Ishikawa (cell line): ENCODE results near the gene TMA7.

Source experiments
- CEBPB ChIP-seq: IDR thresholded peaks from 2 replicates; pipeline ENCODE4 v1.6.1; 2012
- CREB1 ChIP-seq: IDR thresholded peaks from 2 replicates; pipeline ENCODE4 v1.6.1; 2012; ENCODE audit warnings: low read depth
- EGR1 ChIP-seq: IDR thresholded peaks from 2 replicates; pipeline ENCODE4 v1.6.1; 2012
- EP300 ChIP-seq: IDR thresholded peaks from 2 replicates; pipeline ENCODE4 v1.6.1; 2012; ENCODE audit warnings: borderline replicate concordance
- FOXM1 ChIP-seq: IDR thresholded peaks from 2 replicates; pipeline ENCODE4 v1.6.1; 2012; ENCODE audit warnings: low read depth, borderline replicate concordance
- MAX ChIP-seq: IDR thresholded peaks from 2 replicates; pipeline ENCODE4 v1.6.1; 2012
- NFIC ChIP-seq: IDR thresholded peaks from 2 replicates; pipeline ENCODE4 v1.6.1; 2012
- RAD21 ChIP-seq: IDR thresholded peaks from 2 replicates; pipeline ENCODE4 v1.6.1; 2012; ENCODE audit warnings: low read depth
- REST ChIP-seq: IDR thresholded peaks from 2 replicates; pipeline ENCODE4 v1.6.1; 2012; ENCODE audit warnings: low read depth, mild to moderate bottlenecking
- TAF1 ChIP-seq: IDR thresholded peaks from 2 replicates; pipeline ENCODE4 v1.6.1; 2012; ENCODE audit warnings: low read depth, mild to moderate bottlenecking
- TCF12 ChIP-seq: IDR thresholded peaks from 2 replicates; pipeline ENCODE4 v1.6.1; 2012; ENCODE audit warnings: low read depth
- TEAD4 ChIP-seq: IDR thresholded peaks from 2 replicates; pipeline ENCODE4 v1.6.1; 2012
- USF1 ChIP-seq: IDR thresholded peaks from 2 replicates; pipeline ENCODE4 v1.6.1; 2012
- YY1 ChIP-seq: IDR thresholded peaks from 2 replicates; pipeline ENCODE4 v1.6.1; 2012; ENCODE audit warnings: low read depth
- ZBTB7A ChIP-seq: IDR thresholded peaks from 2 replicates; pipeline ENCODE4 v1.6.1; 2012; ENCODE audit warnings: low read depth

TMA7 gene

GRCh38 chr3:48465531-48466378, 25.7 kb downstream of the TMA7 start:
- TF ChIP-seq ZBTB7A (peak; percentile 68), RAD21 (peak; percentile 87), CREB1 (no peak), EP300 (peak; percentile 57; the same call in 1 of the 2 replicates), TAF1 (no peak), TEAD4 (no peak), TCF12 (peak; percentile 66; the same call in 1 of the 2 replicates), CEBPB (no peak), FOXM1 (no peak), MAX (peak; percentile 88), USF1 (peak; percentile 89), REST (no peak), NFIC (peak; percentile 81), YY1 (peak; percentile 48), EGR1 (no peak)

- no peak for TF ChIP-seq USF1
- TF ChIP-seq TEAD4, result no peak
- no peak for TF ChIP-seq TCF12
- TF ChIP-seq REST, result no peak
- TF ChIP-seq TAF1, result no peak
Measured at GRCh38 chr3:48466386-48467109, 26.5 kb downstream of the TMA7 start.

GRCh38 chr3:48467110-48467454, 27.0 kb downstream of the TMA7 start:
- TF ChIP-seq CEBPB, result no peak
- no peak for TF ChIP-seq USF1

GRCh38 chr3:48467473-48468267, 27.6 kb downstream of the TMA7 start:
- no peak for TF ChIP-seq REST
- no peak for TF ChIP-seq TAF1
- no peak for TF ChIP-seq RAD21
- TF ChIP-seq MAX, result no peak
